ENCODE data around the gene ROCK1.

Gene ROCK1

DNA sequence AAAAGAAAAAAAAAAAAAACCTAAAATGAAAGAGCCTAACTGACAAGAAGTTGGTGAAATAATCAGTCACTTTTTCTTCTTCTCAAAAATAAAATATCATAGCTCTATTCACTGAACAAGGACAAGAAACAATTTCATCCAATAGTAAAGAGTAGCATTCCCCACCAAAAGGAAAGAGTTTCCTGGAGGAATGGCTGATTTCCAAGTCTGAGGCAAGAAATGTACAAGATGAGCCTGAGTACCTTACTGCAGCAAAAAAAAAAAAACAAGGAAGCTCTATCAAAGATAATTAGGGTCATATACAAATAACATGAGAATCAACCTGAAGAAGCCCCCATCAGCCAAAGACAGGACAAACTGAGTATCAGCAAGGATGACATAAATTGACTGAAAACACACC, 11.5 kb downstream of the ROCK1 start:
- no peaks in the 10 kb centered on the region for H3K36me3 ChIP-seq (replicated peaks)
- H3K27ac ChIP-seq = no peak overlapping the region
- TF ChIP-seq, protein P1, sequence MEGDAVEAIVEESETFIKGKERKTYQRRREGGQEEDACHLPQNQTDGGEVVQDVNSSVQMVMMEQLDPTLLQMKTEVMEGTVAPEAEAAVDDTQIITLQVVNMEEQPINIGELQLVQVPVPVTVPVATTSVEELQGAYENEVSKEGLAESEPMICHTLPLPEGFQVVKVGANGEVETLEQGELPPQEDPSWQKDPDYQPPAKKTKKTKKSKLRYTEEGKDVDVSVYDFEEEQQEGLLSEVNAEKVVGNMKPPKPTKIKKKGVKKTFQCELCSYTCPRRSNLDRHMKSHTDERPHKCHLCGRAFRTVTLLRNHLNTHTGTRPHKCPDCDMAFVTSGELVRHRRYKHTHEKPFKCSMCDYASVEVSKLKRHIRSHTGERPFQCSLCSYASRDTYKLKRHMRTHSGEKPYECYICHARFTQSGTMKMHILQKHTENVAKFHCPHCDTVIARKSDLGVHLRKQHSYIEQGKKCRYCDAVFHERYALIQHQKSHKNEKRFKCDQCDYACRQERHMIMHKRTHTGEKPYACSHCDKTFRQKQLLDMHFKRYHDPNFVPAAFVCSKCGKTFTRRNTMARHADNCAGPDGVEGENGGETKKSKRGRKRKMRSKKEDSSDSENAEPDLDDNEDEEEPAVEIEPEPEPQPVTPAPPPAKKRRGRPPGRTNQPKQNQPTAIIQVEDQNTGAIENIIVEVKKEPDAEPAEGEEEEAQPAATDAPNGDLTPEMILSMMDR (IDR thresholded peaks at IDR 0.05; ENCODE audit: low read depth, low read length, missing control alignments) = no peak
- in situ Hi-C loops (cut with HindIII; ENCODE audit: low pct_ligation_motif_present, low sequenced_read_pairs) = no loop called here
- H3K4me3 ChIP-seq (ENCODE audit: low read depth, low read length) = no peak overlapping the region
- no peak for DNase-seq
- no peaks in the 10 kb centered on the region for H3K27me3 ChIP-seq (replicated peaks)

DNA sequence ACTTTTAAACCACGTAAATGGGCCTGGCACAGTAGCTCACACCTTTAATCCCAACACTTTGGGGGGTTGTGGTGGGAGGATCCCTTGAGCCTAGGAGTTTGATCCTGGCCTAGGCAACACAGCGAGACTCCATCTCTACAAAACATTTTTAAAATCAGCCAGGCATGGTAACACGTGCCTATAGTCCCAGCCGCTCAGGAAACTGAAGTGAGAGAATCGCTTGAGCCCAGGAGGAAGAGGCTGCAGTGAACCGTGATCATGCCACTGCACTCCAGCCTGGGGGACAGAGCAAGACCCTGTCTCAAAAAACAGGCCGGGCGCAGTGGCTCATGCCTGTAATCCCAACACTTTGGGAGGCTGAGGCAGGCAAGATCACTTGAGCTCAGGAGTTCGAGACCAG, 12.2 kb downstream of the ROCK1 start:
- no peaks in the 10 kb centered on the region for H3K36me3 ChIP-seq (replicated peaks)
- in situ Hi-C loops (cut with HindIII; ENCODE audit: low pct_ligation_motif_present, low sequenced_read_pairs) = no loop called here
- no peak overlapping the region for H3K27ac ChIP-seq
- H3K27me3 ChIP-seq (replicated peaks) = no peaks in the 10 kb centered on the region
- DNase-seq = no peak
- TF ChIP-seq, protein P1 (IDR thresholded peaks at IDR 0.05; ENCODE audit: low read depth, low read length, missing control alignments) = no peak
- H3K4me3 ChIP-seq (ENCODE audit: low read depth, low read length) = no peak overlapping the region

DNA sequence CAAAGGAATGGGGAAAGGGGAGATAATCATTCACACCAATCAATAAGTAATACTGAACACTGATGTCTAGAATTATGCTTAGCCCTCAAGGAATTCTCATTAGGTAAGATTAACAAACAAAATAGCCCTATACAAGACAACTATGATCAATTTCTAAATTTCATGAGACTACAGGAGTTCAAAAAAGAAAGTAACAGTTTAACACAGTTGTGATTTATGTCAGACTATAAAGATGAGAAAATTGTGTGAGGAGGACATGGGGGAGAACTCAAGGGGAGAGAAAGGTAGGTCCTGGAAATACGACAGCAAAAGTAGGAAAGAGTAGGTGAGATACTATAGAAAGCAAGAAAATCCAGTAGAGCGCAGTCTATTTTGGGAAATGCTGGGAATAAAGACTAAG, 14.9 kb downstream of the ROCK1 start:
- no peaks in the 10 kb centered on the region for H3K36me3 ChIP-seq (replicated peaks)
- H3K27me3 ChIP-seq (replicated peaks) = no peaks in the 10 kb centered on the region
- H3K27ac ChIP-seq = no peak overlapping the region
- TF ChIP-seq, protein P1 (IDR thresholded peaks at IDR 0.05; ENCODE audit: low read depth, low read length, missing control alignments) = no peak
- no peak overlapping the region for H3K4me3 ChIP-seq (ENCODE audit: low read depth, low read length)
- in situ Hi-C loops (cut with HindIII; ENCODE audit: low pct_ligation_motif_present, low sequenced_read_pairs) = no loop called here
- DNase-seq = no peak

DNA sequence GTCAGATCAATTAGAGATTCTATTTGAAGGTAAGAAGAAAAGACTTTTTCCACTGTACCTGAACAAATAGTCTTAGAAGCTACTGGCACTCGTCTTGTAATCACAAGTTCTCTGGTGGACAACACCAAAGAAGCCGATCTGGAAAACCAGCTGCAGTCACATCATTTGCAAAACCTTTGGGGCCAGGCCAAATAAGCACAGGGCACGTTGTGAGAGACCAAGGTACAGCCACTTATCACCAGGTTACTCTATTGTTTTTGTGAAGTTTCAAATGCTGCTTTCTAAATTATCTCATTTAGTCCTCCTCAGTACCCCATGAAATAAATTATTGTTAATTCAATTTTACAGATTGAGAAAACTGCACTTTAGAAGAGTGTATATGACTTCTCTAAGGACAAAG, 18.5 kb downstream of the ROCK1 start:
- in situ Hi-C loops (cut with HindIII; ENCODE audit: low pct_ligation_motif_present, low sequenced_read_pairs) = no loop called here
- Histone ChIP-seq H3K4me3 (ENCODE audit: low read depth, low read length) (no peak overlapping the region), H3K27me3 (replicated peaks) (no peaks in the 10 kb centered on the region), H3K36me3 (replicated peaks) (no peaks in the 10 kb centered on the region), H3K27ac (no peak overlapping the region)
- DNase-seq = no peak
- TF ChIP-seq, protein P1 (IDR thresholded peaks at IDR 0.05; ENCODE audit: low read depth, low read length, missing control alignments) = no peak

DNA sequence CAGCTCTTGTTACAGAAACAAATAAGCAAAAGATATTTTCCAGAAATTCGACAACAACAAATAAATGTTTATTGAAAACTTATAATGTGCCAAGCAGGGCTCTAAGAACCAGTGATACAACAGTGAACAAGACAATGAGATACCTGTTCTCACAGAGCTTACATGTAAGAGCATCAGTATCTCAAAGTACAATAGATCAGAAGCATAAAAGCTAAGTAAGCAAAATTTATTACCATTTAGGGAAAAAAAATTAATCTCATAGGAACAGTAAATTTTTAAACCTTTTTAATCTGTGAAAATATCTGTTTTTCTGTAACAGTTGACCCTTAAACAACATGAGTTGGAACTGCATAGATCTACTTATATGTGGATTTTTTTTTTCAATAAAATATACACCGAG, 20.9 kb downstream of the ROCK1 start:
- DNase-seq = no peak
- in situ Hi-C loops (cut with HindIII; ENCODE audit: low pct_ligation_motif_present, low sequenced_read_pairs) = no loop called here
- TF ChIP-seq, protein P1 (IDR thresholded peaks at IDR 0.05; ENCODE audit: low read depth, low read length, missing control alignments) = no peak
- Histone ChIP-seq H3K27me3 (replicated peaks) (no peaks in the 10 kb centered on the region), H3K27ac (no peak overlapping the region), H3K4me3 (ENCODE audit: low read depth, low read length) (no peak overlapping the region), H3K36me3 (replicated peaks) (no peaks in the 10 kb centered on the region)

DNA sequence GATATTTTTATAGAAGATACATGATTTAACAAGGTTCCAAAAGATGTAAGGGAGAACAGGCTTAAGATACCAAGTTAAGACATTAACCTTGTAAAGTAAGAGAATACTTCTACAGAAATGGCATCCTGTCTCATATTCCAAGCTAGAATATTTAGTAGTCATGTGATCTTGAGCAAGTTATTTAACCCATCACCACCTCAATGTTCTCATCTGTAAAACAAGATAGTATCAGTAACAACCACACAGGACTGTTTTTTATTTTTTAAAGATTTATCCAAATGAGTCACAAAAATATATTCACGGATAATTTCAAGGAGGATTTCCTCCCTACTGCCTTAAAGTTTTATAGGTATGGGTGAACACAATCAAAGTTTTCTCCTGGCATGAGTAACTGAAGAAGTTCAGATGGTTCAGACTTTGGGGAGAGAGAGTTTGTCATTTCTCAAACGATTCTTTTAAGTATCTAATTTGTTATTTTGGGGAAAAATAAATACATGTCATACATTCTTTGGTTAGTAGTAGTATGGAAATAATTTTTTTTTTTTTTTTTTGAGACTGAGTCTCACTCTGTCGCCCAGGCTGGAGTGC, 25.9 kb downstream of the ROCK1 start:
- in situ Hi-C loops (cut with HindIII; ENCODE audit: low pct_ligation_motif_present, low sequenced_read_pairs) = no loop called here
- H3K27ac ChIP-seq = no peak overlapping the region
- DNase-seq = no peak
- no peaks in the 10 kb centered on the region for H3K36me3 ChIP-seq (replicated peaks)
- H3K27me3 ChIP-seq (replicated peaks) = no peaks in the 10 kb centered on the region
- TF ChIP-seq, protein P1 (IDR thresholded peaks at IDR 0.05; ENCODE audit: low read depth, low read length, missing control alignments) = no peak
- H3K4me3 ChIP-seq (ENCODE audit: low read depth, low read length) = no peak overlapping the region
